ENCODE results near the gene MEIS2.

MEIS2 gene

GRCh38 chr15:36856339-36856973 is 243.9 kb downstream of the MEIS2 start:
- no peak for DNase-seq

- no peak for DNase-seq
Measured at GRCh38 chr15:36850864-36851263, 249.5 kb downstream of the MEIS2 start.

- no peak for DNase-seq
Measured at GRCh38 chr15:36845270-36845669, 255.1 kb downstream of the MEIS2 start.

GRCh38 chr15:36844534-36844998 is 255.8 kb downstream of the MEIS2 start:
- DNase-seq, result peak; percentile 89

GRCh38 chr15:36843822-36844221 is 256.5 kb downstream of the MEIS2 start:
- no peak for DNase-seq

GRCh38 chr15:36841193-36841592 is 259.2 kb downstream of the MEIS2 start:
- DNase-seq, result no peak

All from fibroblast of skin of right quadriceps (primary cell).